C4-2B (cell line): ENCODE results near the gene HAND1.

Experiments used
- H3K27ac ChIP-seq: fragments of 450-650 bp; 2 replicates; pipeline ENCODE4 v1.5.1; 2017
- ZFX ChIP-seq: fragments of 450-650 bp; IDR thresholded peaks from 2 replicates; pipeline ENCODE4 v1.6.1; 2017
- TF ChIP-seq, protein P1 (sequence below): fragments of 450-650 bp; conservative IDR thresholded peaks from 2 replicates; pipeline ENCODE4 v1.5.1; 2017; ENCODE audit warnings: mild to moderate bottlenecking

Gene HAND1

DNA sequence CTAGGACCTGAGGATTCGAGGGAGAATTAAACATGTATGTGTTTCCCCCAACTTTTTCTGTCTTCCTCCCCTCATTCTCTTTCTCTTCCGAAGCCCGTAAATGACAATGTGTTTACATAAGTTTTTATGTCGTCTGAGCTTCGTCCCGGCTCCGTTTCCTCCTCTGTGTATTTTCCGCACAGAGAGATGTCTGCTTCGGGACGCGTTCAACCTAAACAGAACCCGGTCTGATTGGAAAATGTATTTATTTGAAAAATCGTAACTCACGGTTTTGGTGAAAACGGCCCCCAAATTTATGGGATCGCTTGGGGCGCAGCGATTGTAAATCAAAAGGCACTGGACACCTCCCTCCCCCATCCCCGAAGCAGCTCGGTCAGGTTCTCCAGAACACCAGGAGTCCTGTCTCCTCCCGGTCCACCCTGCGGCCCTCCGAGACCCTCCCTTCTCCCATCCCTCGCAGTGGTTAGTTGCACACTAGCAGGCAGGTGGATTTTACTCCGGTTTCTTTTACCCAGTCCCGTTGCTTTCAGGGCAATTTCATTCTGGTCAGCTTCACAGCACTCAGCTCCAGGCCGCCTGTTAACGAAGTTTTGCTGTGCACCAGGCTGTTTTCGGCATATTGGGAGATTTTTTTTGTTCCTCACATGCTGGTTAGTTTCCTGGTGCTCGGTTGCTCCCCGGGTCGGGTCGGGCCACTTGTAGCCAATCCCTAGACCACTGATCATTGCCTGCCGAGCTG, 5.8 kb upstream of the HAND1 start:
- H3K27ac ChIP-seq: no peak overlapping the region
- TF ChIP-seq, protein P1, sequence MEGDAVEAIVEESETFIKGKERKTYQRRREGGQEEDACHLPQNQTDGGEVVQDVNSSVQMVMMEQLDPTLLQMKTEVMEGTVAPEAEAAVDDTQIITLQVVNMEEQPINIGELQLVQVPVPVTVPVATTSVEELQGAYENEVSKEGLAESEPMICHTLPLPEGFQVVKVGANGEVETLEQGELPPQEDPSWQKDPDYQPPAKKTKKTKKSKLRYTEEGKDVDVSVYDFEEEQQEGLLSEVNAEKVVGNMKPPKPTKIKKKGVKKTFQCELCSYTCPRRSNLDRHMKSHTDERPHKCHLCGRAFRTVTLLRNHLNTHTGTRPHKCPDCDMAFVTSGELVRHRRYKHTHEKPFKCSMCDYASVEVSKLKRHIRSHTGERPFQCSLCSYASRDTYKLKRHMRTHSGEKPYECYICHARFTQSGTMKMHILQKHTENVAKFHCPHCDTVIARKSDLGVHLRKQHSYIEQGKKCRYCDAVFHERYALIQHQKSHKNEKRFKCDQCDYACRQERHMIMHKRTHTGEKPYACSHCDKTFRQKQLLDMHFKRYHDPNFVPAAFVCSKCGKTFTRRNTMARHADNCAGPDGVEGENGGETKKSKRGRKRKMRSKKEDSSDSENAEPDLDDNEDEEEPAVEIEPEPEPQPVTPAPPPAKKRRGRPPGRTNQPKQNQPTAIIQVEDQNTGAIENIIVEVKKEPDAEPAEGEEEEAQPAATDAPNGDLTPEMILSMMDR: no peak
- TF ChIP-seq ZFX: no peak

DNA sequence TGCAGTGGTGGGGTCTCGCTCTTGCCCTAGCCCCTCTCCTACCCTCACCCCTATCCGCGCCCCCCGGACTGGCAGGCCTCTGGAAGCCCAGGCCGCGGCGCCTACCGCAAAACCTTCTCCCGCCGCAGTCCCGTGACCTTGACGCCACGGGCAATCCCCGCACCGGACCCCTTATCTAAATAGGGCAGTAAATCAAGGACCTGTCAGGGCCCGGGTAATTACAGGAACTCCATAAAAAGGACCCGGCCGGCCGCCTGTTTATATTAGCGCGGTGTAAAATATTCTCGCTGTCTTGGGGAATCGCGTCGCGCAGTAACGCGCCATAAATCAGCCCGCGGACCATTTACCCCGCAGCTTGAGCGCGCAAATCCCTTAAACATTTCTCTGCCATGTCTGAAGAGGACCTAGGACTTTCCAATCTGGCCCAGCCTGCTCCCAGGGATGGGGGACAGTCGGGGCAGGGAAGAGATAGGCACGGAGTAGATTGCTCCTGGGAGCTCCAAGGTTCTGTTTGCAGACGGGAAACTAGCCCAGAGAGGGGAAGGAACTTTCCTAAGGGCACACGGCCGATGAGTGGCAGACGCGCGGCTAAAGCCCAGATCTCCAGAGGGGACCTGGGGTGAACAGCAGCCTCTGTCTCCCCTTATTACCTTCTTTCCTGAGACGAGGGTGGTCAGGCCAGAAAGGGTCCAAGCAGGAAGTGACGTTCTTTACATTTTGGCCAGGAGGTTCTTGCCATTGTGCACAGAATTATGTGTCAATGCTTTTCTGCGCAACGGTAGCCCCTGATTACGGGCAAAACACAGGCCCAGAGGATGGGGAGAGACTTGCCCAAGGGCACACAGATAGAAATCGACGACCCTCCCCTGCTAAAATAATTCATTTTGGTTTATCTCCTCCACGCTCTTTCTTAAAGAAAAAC, 4.8 kb upstream of the HAND1 start:
- TF ChIP-seq, protein P1: no peak
- no peak for TF ChIP-seq ZFX
- H3K27ac ChIP-seq: no peak overlapping the region

DNA sequence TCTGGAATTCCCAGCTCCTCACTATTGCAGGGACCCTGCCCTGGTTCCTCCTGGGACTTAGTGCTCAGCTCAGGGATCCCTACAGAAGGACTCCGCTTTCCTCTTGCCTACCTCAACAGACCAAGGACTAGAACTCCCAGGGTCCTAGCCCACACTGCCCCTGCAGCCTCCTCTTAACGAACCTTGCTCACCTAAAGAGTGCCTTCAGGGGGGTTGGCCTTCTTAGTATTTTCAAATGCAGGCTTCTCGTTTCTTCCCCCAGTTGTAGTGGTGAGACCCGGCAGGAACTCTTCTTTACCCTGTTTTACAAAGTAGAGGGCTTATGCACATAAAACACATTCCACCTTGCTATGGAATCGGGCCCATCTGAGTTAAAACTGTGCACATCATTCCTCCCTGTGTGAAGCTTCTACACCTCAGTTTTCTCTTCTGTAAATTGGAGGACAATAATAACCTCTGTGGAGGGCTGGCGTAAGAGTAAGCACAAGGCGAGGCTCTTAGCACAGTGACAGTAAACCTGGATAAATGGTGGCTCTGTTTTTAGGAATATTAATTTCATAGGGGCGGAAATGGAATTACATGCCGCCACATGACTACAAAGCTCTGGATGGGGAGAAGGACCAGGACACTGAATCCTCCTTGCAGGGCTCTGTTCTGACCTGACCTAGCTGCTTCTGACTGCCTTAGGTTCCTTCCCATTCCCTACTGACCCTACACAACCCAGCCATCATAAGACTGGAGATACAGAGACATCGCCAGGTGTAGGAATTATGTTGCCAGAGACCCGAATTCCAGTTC, 3.8 kb upstream of the HAND1 start:
- no peak overlapping the region for H3K27ac ChIP-seq
- TF ChIP-seq, protein P1: no peak
- TF ChIP-seq ZFX: no peak

DNA sequence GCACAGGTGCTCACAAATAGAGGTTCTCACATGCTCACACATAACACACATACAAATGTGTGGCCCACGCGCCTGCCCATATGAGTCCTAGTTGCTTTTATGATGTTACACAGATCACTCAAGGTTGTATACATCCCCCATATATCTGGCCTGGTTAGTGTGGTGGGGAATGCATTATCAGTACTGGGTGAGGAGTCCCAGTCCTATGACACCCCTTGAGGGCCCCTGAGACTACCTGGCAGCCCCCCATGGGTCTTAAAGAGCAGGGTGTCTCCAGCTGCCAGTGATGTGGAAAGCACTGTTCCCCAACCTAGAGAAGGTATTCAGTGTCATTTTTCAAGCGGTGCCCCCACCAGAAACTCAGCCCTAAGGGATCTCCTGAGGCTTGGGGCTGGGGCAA, 2.8 kb upstream of the HAND1 start:
- TF ChIP-seq ZFX: no peak
- TF ChIP-seq, protein P1: no peak
- no peak overlapping the region for H3K27ac ChIP-seq

DNA sequence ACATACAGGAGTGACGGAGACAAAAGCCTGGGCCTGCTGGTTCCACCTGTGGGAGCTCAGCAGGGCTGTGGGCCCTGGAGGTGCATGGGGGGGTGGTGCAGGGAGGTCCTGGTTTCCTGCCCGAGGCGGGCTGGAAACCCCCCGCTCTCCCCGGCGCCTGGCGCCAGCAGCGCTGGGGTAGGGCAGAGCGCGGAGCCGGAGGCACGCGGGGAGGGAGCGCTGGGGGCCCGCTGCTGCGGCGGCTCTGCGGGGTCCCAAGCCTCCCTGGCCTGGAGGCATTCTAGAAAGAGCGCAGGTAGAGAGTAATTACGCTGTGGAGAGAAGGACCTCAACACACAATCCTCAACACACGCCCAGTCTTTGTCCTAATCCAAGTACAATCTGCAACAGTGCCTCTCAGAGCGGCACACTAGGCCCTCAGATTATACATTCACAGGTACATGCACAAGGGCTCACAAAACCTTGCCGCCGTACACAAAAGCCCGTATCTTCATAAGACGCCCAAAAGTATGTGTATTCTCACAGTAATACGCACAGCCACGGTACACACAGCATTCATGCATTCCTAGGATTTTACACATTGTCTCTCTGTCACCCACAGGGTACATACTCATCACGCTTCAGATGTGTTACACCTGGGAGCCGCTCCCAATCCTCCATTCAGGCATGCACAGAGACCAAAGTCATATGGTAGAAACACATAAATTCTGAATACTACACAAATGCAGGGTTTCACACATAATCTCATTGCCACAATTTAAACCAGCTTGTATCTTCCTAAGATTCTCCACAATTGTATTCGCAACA, 2.1 kb upstream of the HAND1 start:
- H3K27ac ChIP-seq: no peak overlapping the region
- TF ChIP-seq, protein P1: no peak
- TF ChIP-seq ZFX: no peak

DNA sequence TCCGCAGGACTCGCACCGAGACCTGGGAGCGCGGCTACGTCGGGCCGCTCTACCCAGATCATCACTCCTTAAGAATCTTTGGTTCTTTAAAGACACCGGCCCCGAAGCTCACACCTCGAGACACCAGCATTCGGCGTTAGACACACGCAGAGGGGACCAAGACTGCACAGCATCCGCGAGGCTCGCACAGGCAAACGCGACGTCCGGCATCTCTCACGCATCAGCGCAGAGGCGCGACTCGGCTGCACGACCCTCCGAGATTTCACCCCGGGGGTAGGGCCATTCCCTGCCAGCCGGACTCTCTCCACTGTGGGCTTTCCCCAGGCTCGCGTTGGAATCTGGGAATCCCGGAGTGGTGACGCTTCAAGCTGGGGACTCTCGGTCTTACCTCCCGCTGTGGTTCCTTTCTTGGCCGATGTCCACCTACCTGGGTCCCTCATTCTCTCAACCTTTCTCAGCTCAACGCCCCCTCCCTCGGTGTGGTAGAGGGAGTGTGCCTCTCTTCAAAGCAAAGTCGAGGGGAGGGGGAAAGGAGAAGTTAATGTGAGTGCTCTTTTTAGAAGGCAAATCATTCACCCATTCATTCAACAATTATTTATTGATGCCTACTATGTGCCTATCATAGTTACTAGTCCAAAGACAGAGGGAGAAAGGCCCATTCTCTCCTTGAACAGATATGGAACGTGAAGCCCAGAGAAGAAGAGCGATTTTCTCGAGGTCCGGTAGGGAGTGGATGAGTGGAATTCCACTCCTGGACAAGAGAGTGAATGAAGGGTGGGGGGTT, 1.3 kb upstream of the HAND1 start:
- no peak overlapping the region for H3K27ac ChIP-seq
- TF ChIP-seq, protein P1: no peak
- TF ChIP-seq ZFX: no peak
